IgD-negative memory B cell (primary cell): Measurements from ENCODE around the gene DNASE1L1. TPM values are rescaled to one million over a fixed set of nuclear protein-coding genes. Genes with fewer than 3 reads are reported as not detected.
A peak's percentile ranks its signal among the peaks of the same experiment; 100 is the strongest.

ENCODE experiments used
- H3K27ac Mint-ChIP-seq, 3 donors: one replicate each; pipeline ENCODE4 v1.8.0; 2020 to 2022; ENCODE audit warnings: mild to moderate bottlenecking in 3 of 3, mixed read lengths in 3 of 3, moderate library complexity in 1 of 3
- H3K27me3 Mint-ChIP-seq: one replicate; pipeline ENCODE4 v1.8.0; 2021; ENCODE audit warnings: mixed read lengths
- H3K36me3 Mint-ChIP-seq: one replicate; pipeline ENCODE4 v1.8.0; 2020; ENCODE audit warnings: mild to moderate bottlenecking, mixed read lengths
- H3K4me1 Mint-ChIP-seq, 3 donors: one replicate each; pipeline ENCODE4 v1.8.0; 2020 to 2022; ENCODE audit warnings: mixed read lengths in 3 of 3, mild to moderate bottlenecking in 1 of 3
- H3K4me3 Mint-ChIP-seq, 4 donors: one replicate each; pipeline ENCODE4 v1.8.0; 2020 to 2022; ENCODE audit warnings: mild to moderate bottlenecking in 4 of 4, mixed read lengths in 4 of 4, moderate library complexity in 3 of 4
- H3K9me3 Mint-ChIP-seq, 3 donors: one replicate each; pipeline ENCODE4 v1.8.0; 2020 to 2021; ENCODE audit warnings: mixed read lengths in 3 of 3, mild to moderate bottlenecking in 1 of 3
- polyA plus RNA-seq: library from polyadenylated mRNA; unstranded; fragments of 300-500 nt; fragmentation: Illumina TruSeq; gene quantifications from one replicate; pipeline ENCODE4 v1.2.3, GENCODE V29; 2021

The DNASE1L1 gene
- polyA plus RNA-seq, 1 donor from 2014 or later = 29.4 TPM

GRCh38 chrX:154441564-154441963 lies 32.5 kb upstream of the DNASE1L1 start:
- Mint-ChIP-seq H3K4me3 (peak overlapping the region in 1 of 4 donors; percentile 20), H3K4me1 (peaks cover 0 to 4% (median 2%) of the 10 kb centered on the region in 3 donors), H3K27me3 (no peaks in the 10 kb centered on the region), H3K9me3 (no peaks in the 10 kb centered on the region), H3K36me3 (no peaks in the 10 kb centered on the region), H3K27ac (peak overlapping the region in 1 of 3 donors; percentile 84)

- Mint-ChIP-seq H3K36me3 (no peaks in the 10 kb centered on the region), H3K4me1 (peaks cover 0 to 6% (median 2%) of the 10 kb centered on the region in 3 donors), H3K27me3 (no peaks in the 10 kb centered on the region), H3K9me3 (no peaks in the 10 kb centered on the region), H3K27ac (peak overlapping the region in 1 of 3 donors; percentile 84), H3K4me3 (peak overlapping the region in 1 of 4 donors; percentile 72)
Observed at GRCh38 chrX:154440623-154441357, 31.7 kb upstream of the DNASE1L1 start.

DNA sequence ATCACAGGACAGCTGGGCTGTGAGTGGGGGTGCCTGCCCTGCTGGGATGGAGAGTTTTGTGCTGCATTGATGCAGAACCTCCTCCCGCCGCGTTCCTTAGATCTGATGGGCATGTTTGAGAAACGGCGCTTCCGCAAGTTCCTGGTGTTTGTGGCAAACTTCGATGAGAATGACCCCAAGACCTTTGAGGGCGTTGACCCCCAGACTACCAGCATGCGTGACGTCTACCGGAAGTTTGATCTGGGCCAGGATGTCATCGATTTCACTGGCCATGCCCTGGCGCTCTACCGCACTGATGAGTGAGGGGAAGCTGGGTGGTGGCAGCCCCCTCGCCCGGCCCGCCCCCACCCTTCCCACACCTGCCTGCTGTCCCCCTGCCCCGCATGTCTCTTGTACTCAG lies 30.8 kb upstream of the DNASE1L1 start:
- no peaks in the 10 kb centered on the region for H3K27me3 Mint-ChIP-seq
- H3K4me1 Mint-ChIP-seq = peaks cover 0 to 6% (median 2%) of the 10 kb centered on the region in 3 donors
- H3K9me3 Mint-ChIP-seq = no peaks in the 10 kb centered on the region
- no peaks in the 10 kb centered on the region for H3K36me3 Mint-ChIP-seq
- peak overlapping the region in 1 of 4 donors; percentile 72 for H3K4me3 Mint-ChIP-seq
- H3K27ac Mint-ChIP-seq = peak overlapping the region in 1 of 3 donors; percentile 84

DNA sequence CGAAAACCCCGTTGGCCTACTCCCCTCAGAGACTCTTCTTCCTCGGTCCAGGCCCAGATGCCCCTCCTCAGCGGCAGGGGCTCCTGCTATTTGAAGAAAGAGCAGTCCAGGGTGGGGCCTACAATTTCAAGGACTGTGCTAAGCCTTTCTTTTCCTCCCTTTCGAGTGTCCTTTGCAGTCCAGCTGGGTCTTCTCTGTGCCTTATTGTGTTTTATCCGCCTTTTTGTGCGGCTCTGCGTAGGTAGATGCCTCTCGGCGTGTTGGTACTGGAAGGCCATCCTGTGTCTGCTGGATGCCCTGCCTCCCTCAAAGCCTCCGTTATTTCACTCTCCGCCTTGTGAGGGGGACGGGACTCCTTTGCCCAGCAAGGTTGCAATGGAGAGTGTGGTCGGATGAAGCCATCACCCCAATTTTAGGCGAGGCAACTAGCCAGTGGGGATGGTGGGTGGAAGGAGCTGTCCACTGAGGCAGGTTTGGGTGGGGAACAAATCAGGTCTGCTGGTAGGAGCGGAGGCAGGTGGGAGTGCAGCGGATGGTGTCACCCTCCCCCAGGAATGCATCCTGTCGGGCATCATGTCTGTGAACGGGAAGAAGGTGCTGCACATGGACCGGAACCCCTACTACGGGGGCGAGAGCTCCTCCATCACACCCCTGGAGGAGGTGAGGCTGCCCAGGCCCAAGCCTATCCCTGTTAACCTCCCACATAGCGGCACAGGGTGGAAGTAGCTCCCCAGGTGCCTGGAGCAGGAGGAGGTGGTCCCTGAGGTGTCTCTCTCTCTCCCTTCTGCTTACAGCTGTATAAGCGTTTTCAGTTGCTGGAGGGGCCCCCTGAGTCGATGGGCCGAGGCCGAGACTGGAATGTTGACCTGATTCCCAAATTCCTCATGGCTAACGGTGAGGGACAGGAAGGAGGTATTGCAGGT lies 29.2 kb upstream of the DNASE1L1 start:
- H3K36me3 Mint-ChIP-seq = peaks cover 3% of the 10 kb centered on the region
- H3K4me3 Mint-ChIP-seq = peak overlapping the region; percentile 68 to 86 (median 80)
- H3K27ac Mint-ChIP-seq = peak overlapping the region in 2 of 3 donors; percentile 72 to 91
- H3K27me3 Mint-ChIP-seq = no peaks in the 10 kb centered on the region
- no peaks in the 10 kb centered on the region for H3K9me3 Mint-ChIP-seq
- peaks cover 0 to 6% (median 0%) of the 10 kb centered on the region in 3 donors for H3K4me1 Mint-ChIP-seq

DNA sequence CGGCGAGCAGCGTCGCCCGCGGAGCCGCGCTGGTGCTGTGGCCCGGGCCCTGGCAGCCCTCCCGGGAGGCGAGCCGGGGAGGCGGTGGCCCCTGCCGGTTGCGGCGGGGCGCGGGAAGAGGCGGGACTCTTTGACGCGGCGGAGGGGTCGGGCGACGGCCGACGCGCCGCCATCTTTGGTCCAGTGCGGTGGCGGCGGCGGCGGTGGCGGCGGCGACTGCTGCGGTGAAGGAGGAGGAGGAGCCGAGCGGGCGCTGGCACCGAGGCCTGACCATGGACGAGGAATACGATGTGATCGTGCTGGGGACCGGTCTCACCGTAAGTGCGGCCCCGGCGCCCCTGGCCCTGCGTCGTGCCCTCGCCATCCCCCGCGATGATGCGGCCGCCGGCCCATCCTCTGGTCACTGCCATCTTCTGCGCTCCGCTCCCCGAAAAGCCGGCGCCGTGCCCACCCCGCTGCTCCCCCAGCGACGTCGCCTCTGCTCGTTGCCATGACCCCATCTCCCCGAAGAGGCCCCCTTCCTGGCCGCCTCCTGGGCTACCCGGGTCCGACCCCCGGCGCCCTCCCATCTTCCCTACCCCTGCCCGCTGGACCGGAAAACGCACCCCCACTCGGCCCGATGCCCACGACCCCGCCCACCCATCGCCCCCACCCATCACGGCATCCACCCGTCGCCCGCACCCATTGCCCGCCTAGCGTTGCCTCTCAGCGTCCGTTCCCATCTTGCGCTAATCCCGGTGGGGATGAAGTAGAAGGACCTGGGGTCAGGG lies 28.1 kb upstream of the DNASE1L1 start, which contains the start of gene GDI1:
GDI1 (plus strand) TSS at position 172 of the 770 bp plus-strand sequence; CDS start at position 273, 101 bp downstream.
- Mint-ChIP-seq H3K4me3 (peak within 1 kb of the TSS; percentile 78 to 89 (median 86)), H3K4me1 (peaks cover 0 to 6% (median 0%) of the 10 kb centered on the region in 3 donors), H3K27ac (peak within 1 kb of the TSS; percentile 47 to 93 (median 92)), H3K27me3 (no peaks in the 10 kb centered on the region), H3K9me3 (no peaks in the 10 kb centered on the region), H3K36me3 (peaks cover 3% of the 10 kb centered on the region)

DNA sequence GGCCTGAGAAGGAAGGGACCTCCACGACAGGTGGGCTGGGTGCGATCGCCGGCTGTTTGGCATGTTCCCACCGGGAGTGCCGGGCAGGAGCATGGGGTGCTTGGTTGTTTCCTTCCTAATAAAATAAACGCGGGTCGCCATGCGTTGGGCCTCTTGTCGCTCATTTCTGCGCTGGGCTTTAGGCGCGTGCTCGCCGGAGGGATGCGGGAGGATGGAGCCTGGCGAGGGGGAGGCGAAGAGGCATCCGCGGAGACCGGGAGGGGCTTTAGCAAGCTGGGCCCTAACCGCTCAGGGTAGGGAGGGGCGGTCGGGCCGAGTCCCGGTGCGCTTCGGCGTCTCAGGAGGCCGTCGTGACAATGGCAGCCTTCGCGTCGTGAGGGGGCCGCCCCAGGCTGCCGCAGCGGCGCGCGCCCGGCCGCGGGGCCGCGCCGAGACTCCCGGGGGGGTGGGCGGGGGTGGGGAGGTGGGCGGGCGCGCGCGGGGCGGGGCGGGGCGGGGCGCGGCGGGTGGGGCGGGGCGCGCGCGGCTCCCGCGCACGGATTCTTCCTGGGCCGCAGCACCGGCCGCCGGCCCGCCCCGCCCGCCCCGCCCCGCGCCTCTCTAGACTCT lies 27.4 kb upstream of the DNASE1L1 start:
- Mint-ChIP-seq H3K27me3 (no peaks in the 10 kb centered on the region), H3K9me3 (no peaks in the 10 kb centered on the region), H3K4me1 (peaks cover 0 to 6% (median 1%) of the 10 kb centered on the region in 3 donors), H3K36me3 (peaks cover 3% of the 10 kb centered on the region), H3K27ac (peak overlapping the region; percentile 47 to 93 (median 92)), H3K4me3 (peak overlapping the region; percentile 67 to 89 (median 78))

DNA sequence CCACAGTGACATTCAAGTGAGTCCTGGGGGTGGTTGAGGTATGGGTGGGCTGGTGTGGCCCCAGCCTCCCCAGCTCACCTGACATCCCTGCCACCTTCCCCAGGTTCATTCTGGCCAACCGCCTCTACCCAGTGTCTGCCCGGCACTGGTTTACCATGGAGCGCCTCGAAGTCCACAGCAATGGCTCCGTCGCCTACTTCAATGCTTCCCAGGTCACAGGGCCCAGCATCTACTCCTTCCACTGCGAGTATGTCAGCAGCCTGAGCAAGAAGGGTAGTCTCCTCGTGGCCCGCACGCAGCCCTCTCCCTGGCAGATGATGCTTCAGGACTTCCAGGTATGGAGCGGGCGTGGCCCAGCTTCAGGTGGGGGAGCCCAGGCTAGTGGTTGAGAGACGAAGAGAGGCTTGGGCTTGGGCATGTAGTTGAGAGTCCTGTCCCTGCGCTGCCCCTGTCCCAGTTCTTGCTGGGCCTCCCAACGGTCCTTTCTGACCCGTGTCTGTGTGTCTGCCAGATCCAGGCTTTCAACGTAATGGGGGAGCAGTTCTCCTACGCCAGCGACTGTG lies 26.2 kb upstream of the DNASE1L1 start:
- H3K4me1 Mint-ChIP-seq = peaks cover 0 to 9% (median 7%) of the 10 kb centered on the region in 3 donors
- peak overlapping the region in 2 of 4 donors; percentile 51 to 63 for H3K4me3 Mint-ChIP-seq
- no peaks in the 10 kb centered on the region for H3K27me3 Mint-ChIP-seq
- peak overlapping the region in 2 of 3 donors; percentile 65 to 78 for H3K27ac Mint-ChIP-seq
- H3K9me3 Mint-ChIP-seq = no peaks in the 10 kb centered on the region
- H3K36me3 Mint-ChIP-seq = peaks cover 3% of the 10 kb centered on the region

- Mint-ChIP-seq H3K9me3 (no peaks in the 10 kb centered on the region), H3K27ac (peak overlapping the region in 1 of 3 donors; percentile 65), H3K4me3 (peak overlapping the region in 1 of 4 donors; percentile 63), H3K27me3 (no peaks in the 10 kb centered on the region), H3K36me3 (peaks cover 3% of the 10 kb centered on the region), H3K4me1 (peaks cover 2 to 12% (median 11%) of the 10 kb centered on the region in 3 donors)
Observed at GRCh38 chrX:154434394-154435168, 25.5 kb upstream of the DNASE1L1 start.

DNA sequence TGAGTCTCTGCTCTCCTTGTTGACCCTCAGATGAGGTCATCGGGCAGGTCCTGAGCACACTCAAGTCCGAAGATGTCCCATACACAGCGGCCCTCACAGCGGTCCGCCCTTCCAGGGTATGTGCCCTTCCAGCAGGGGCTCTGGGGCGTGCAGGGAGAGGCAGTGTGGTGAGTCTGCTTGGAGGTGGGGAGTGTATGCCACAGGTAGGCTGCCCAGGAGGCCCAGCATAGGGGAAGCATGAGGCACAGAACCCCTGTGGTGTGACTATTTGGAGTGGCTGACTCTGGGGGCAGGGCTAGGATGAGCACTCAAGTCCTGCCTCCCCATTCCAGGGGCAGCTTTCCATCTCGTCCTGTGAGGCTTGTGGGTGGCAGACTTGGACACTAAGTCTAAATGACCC lies 24.6 kb upstream of the DNASE1L1 start:
- peak overlapping the region in 1 of 4 donors; percentile 58 for H3K4me3 Mint-ChIP-seq

GRCh38 chrX:154432210-154432609 lies 23.2 kb upstream of the DNASE1L1 start:
- Mint-ChIP-seq H3K27me3 (no peaks in the 10 kb centered on the region), H3K4me1 (peaks cover 7 to 17% (median 16%) of the 10 kb centered on the region in 3 donors), H3K4me3 (peak overlapping the region in 1 of 4 donors; percentile 50), H3K36me3 (peaks cover 3% of the 10 kb centered on the region), H3K27ac (no peak overlapping the region), H3K9me3 (peaks cover 0 to 2% (median 0%) of the 10 kb centered on the region in 3 donors)

More for the DNA sequence above, 24.6 kb upstream of the DNASE1L1 start:
- peaks cover 7 to 17% (median 16%) of the 10 kb centered on the region in 3 donors for H3K4me1 Mint-ChIP-seq
- H3K27me3 Mint-ChIP-seq = no peaks in the 10 kb centered on the region
- peak overlapping the region in 1 of 3 donors; percentile 6 for H3K27ac Mint-ChIP-seq
- peaks cover 3% of the 10 kb centered on the region for H3K36me3 Mint-ChIP-seq
- H3K9me3 Mint-ChIP-seq = no peaks in the 10 kb centered on the region

DNA sequence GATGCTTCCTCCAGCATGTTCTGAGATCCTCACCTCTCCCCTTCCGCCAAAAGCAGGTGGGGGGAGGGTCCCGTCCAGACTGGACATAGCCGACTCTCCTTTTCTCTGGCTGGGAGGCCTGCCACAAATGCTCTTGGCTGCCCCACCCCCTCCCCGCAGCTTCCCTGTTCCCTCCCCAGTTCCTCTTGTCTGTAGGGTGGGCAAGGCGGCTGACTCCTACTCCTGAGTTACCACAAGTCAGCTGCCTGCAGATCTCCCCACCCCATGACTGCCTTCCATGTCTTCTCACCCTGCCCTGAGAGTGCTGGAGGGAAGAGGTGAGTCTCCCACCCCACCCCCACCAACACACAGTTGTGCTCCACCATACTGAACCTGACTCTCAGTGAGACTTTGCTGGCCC lies 22.3 kb upstream of the DNASE1L1 start:
- peaks cover 0 to 2% (median 0%) of the 10 kb centered on the region in 3 donors for H3K9me3 Mint-ChIP-seq
- peaks cover 7 to 17% (median 16%) of the 10 kb centered on the region in 3 donors for H3K4me1 Mint-ChIP-seq
- H3K27me3 Mint-ChIP-seq = no peaks in the 10 kb centered on the region
- no peak overlapping the region for H3K27ac Mint-ChIP-seq
- H3K36me3 Mint-ChIP-seq = peaks cover 3% of the 10 kb centered on the region
- H3K4me3 Mint-ChIP-seq = no peak overlapping the region

DNA sequence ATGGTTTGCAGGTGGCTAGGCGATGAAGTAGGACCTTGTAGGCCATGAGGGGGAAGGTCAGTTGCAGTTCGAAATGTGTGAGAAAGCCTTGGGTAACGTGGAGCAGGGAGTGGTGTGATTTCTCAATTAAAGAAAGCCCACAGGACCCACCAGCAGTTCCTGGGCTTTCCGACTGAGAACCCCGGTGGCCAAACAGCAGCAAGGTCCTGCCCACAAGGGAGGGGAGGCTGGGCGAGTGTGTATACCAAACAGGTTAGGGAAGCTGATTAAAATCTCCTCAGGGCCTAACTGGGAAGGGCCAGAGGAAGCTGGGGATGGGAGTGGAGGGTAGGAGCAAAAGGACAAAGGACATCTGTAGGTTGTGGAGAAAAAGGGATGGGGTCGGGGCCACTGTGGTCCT lies 21.9 kb upstream of the DNASE1L1 start:
- Mint-ChIP-seq H3K27me3 (no peaks in the 10 kb centered on the region), H3K4me3 (peak overlapping the region in 2 of 4 donors; percentile 2 to 48), H3K9me3 (peaks cover 0 to 2% (median 0%) of the 10 kb centered on the region in 3 donors), H3K4me1 (peaks cover 7 to 16% (median 14%) of the 10 kb centered on the region in 3 donors), H3K36me3 (peaks cover 3% of the 10 kb centered on the region), H3K27ac (peak overlapping the region in 2 of 3 donors; percentile 71 to 73)

- peaks cover 0 to 2% (median 0%) of the 10 kb centered on the region in 3 donors for H3K9me3 Mint-ChIP-seq
- H3K4me3 Mint-ChIP-seq = peak overlapping the region in 1 of 4 donors; percentile 48
- peaks cover 7 to 16% (median 14%) of the 10 kb centered on the region in 3 donors for H3K4me1 Mint-ChIP-seq
- no peaks in the 10 kb centered on the region for H3K27me3 Mint-ChIP-seq
- H3K36me3 Mint-ChIP-seq = peaks cover 3% of the 10 kb centered on the region
- peak overlapping the region in 2 of 3 donors; percentile 71 to 73 for H3K27ac Mint-ChIP-seq
Observed at GRCh38 chrX:154430479-154430878, 21.4 kb upstream of the DNASE1L1 start.
